Activated T-helper 2 cell treated with anti-CD3 and anti-CD28 coated beads, Interferon-gamma antibody, Interleukin-2, Interleukin-4, amounts not matched to agents 10 μg/mL and 5 μg/mL and 100 μg/mL, durations not matched to agents 14 hours and 24 hours and 36 hours (primary cell): Measurements from ENCODE around the gene CYP2R1. TPM values are rescaled to one million over a fixed set of nuclear protein-coding genes. Genes with fewer than 3 reads are reported as not detected.

ENCODE experiments used
- DNase-seq: peaks from one replicate; pipeline ENCODE4 v3.0.0; 2021; ENCODE audit warnings: low spot score
- H3K27ac Mint-ChIP-seq: one replicate; pipeline ENCODE4 v1.8.0; 2021; ENCODE audit warnings: mixed read lengths
- H3K27me3 Mint-ChIP-seq: one replicate; pipeline ENCODE4 v1.8.0; 2021; ENCODE audit warnings: low read depth, mixed read lengths
- H3K36me3 Mint-ChIP-seq: one replicate; pipeline ENCODE4 v1.8.0; 2021; ENCODE audit warnings: low read depth, mixed read lengths
- H3K4me1 Mint-ChIP-seq: one replicate; pipeline ENCODE4 v1.8.0; 2021; ENCODE audit warnings: low read depth, mixed read lengths
- H3K4me3 Mint-ChIP-seq: one replicate; pipeline ENCODE4 v1.8.0; 2021; ENCODE audit warnings: low read depth, mild to moderate bottlenecking, moderate library complexity, mixed read lengths
- H3K9me3 Mint-ChIP-seq: one replicate; pipeline ENCODE4 v1.8.0; 2021; ENCODE audit warnings: mixed read lengths
- intact Hi-C: fragments of 100-400 bp; cut with micrococcal nuclease; formaldehyde crosslinking; loops from one replicate; pipeline ENCODE4 v1.15.1; 2023
- total RNA-seq: library from RNA; stranded (reverse); gene quantifications from 2 replicates; pipeline ENCODE4 v1.2.3, GENCODE V29; 2022

CYP2R1 gene
- total RNA-seq, 1 donor from 2014 or later, result 18.2 TPM

DNA sequence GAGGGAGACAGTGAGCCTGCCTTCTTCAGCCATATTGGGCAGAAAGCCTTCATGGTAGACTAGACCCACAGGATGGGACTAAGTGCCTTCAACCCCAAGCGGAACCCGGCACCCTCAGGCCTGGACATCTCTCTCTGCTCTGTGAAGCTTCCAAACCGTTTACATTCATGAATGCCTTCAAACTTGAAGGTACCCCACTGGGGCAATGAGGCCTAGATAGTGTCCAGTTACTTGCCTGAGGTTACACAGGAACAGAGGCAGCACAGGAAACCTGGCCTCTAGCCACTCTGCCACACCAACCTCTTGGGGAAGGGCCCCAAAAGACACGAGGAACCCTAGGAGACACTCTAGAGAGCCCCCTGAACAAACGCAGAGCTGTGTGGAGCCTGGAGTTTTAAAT lies 14.5 kb upstream of the CYP2R1 start:
- Mint-ChIP-seq H3K4me3 (peak overlapping the region; percentile 91), H3K4me1 (peaks cover 41% of the 10 kb centered on the region), H3K9me3 (no peaks in the 10 kb centered on the region), H3K36me3 (no peaks in the 10 kb centered on the region), H3K27ac (no peak overlapping the region), H3K27me3 (no peaks in the 10 kb centered on the region)
- intact Hi-C loops, result loop anchor here (10.0 kb wide), 1 partner anchor 832 kb away; no protein-coding TSS in a partner anchor
- DNase-seq, result no peak

DNA sequence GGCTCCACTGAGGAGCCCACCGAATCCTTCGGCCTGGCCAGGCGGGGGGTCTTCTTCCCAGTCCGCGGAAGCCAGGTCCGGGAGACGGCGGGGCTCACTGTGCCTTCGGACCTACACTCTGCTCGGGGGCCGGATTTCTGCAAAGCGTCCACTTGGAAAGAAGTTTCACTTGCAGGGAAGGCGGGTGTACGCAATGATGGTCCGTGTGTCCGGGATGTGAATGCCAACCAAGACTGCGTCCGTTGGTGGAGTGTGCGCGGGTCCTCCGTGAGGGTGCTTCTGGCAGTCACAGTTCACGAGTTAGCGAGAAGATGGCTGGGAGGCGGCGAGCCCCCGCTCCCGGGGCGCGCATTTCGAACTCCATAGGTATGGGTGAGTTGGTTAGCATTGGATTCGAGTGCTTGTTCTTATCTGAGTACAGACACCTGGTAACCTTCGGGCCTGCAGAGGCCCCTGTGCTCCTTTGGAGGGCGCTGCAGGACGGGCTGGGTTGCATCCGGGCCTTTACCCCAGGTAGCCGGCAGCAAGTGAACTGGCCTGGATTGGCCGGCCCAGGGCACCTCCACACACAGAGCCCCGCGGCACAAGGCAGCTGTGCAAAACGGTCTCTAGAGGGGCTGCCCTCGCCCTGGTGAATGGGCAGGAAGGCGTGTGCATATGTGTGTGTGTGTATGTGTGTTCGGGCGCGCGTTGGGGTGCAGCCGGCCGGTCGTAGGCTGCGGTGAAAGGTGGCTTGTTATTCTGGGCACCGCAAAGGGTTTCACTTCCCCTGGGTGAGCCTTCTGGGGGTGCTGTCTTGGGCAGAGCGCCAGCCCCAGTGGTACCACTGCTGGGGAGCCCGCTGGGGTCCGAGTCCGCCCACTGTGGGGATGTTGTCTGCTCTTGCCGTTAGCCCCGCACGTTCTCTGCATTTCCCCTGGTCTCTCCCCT lies 13.3 kb upstream of the CYP2R1 start:
- H3K4me1 Mint-ChIP-seq, result peaks cover 41% of the 10 kb centered on the region
- no peaks in the 10 kb centered on the region for H3K27me3 Mint-ChIP-seq
- no peaks in the 10 kb centered on the region for H3K9me3 Mint-ChIP-seq
- no peaks in the 10 kb centered on the region for H3K36me3 Mint-ChIP-seq
- DNase-seq, result peak; percentile 75
- peak overlapping the region; percentile 91 for H3K4me3 Mint-ChIP-seq
- H3K27ac Mint-ChIP-seq, result peak overlapping the region; percentile 80
- intact Hi-C loops, result loop anchor here (1.0 to 10.0 kb wide), 4 partner anchors 115 to 831 kb away; partner anchors contain the start of gene PSMA1

DNA sequence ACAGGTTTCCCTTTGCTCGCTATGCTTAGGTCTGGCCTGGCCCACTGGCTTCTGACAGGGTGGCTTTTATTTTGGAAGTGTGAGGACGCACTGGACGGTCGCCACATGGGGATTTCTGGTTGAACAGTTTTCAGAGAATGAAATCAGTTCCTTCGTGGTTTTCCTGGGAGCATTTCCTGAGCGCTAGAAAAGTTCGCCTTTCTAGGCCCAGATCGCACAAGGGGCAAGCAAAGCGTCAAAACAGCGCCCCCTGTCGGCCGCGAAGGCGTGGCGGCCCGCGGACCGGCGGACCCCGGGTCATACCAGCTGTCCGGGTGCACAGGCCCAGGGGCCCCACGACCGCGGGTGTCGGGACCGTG lies 12.7 kb upstream of the CYP2R1 start:
- Mint-ChIP-seq H3K9me3 (no peaks in the 10 kb centered on the region), H3K4me1 (peaks cover 41% of the 10 kb centered on the region), H3K27ac (peak overlapping the region; percentile 80), H3K4me3 (peak overlapping the region; percentile 91), H3K27me3 (no peaks in the 10 kb centered on the region), H3K36me3 (no peaks in the 10 kb centered on the region)
- DNase-seq, result peak; percentile 76
- intact Hi-C loops, result loop anchor here (1.0 to 10.0 kb wide), 6 partner anchors 12 to 830 kb away; partner anchors contain the start of genes CYP2R1 and PSMA1

DNA sequence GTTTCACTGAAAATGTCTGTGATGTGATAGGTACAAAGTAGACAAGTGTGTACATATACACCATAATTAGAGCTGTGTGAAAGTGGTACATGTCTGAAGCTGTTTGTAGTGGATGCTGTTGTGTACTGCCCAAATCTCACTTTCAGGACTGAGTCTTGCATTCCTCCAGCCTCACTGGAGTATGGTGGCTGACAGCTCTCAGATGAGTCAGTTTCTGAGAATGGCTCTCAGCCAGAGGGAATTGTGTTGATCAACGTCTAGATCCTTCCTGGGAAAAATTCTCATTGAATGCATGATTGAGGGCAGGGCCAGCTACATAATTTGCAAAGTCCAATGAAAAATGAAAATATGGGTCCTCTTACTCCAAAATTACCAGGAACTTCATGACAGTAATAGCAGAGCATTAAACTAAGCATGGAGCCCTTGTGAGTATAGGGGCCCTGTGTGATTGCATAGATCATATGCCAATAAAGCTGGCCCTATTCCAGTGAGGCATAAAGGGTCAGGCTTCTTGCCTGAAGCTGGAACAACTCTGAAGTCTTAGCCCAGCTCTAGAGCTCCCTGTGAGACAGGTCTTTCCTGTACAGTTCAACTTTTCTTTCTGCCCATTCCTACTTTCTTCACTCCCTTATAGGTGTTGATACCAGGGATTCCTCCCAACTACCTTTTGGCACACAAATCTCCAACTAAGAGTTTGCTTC lies 10.8 kb upstream of the CYP2R1 start:
- H3K27ac Mint-ChIP-seq, result no peak overlapping the region
- H3K4me3 Mint-ChIP-seq, result no peak overlapping the region
- H3K4me1 Mint-ChIP-seq, result peaks cover 33% of the 10 kb centered on the region
- no peak for DNase-seq
- intact Hi-C loops, result loop anchor here (10.0 kb wide), 1 partner anchor 828 kb away; no protein-coding TSS in a partner anchor
- H3K27me3 Mint-ChIP-seq, result no peaks in the 10 kb centered on the region
- H3K9me3 Mint-ChIP-seq, result no peaks in the 10 kb centered on the region
- no peaks in the 10 kb centered on the region for H3K36me3 Mint-ChIP-seq

DNA sequence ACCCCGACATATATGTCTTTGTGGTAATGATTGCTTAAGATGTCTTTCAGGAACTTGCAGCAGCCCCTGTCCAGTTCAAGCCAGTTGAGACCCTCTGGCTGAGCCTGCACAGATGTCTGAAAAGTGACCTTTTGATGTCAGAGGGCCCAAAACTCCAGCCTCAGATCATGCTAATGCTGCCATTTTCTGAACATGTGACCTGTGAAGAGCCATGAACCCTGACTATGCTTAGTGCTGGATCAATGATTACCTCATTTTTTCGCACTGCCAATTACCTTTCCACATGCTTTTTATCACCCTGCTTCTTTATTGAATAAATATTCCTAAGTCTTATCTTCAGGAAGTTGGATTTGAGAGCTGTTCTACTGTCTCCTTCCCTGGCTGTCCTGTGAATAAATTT lies 6.9 kb upstream of the CYP2R1 start:
- H3K27ac Mint-ChIP-seq, result no peak overlapping the region
- intact Hi-C loops, result no loop called here
- no peak overlapping the region for H3K4me3 Mint-ChIP-seq
- H3K27me3 Mint-ChIP-seq, result no peaks in the 10 kb centered on the region
- no peaks in the 10 kb centered on the region for H3K9me3 Mint-ChIP-seq
- H3K4me1 Mint-ChIP-seq, result peaks cover 20% of the 10 kb centered on the region
- no peaks in the 10 kb centered on the region for H3K36me3 Mint-ChIP-seq
- no peak for DNase-seq

DNA sequence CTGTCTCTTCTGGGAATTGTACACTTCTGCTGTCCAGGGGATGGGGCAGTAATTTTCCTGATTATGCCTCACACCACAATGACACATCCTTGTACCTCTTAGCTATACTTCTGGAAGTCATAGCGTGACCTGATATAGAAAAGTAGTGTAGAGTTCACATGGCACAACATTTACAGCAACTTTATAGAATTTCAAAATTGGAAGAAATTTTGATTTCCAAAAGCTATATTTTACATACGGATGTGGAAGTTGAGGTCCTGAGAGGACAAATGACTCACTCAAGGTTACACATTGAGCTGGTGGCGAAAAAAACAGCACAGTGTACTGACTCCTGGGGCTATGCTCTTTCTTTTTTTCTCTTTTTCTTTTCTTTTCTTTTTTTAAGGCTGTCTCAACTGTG lies 6.3 kb upstream of the CYP2R1 start:
- no peak overlapping the region for H3K27ac Mint-ChIP-seq
- no peak for DNase-seq
- no peak overlapping the region for H3K4me3 Mint-ChIP-seq
- H3K9me3 Mint-ChIP-seq, result no peaks in the 10 kb centered on the region
- no peaks in the 10 kb centered on the region for H3K27me3 Mint-ChIP-seq
- intact Hi-C loops, result no loop called here
- H3K4me1 Mint-ChIP-seq, result peaks cover 21% of the 10 kb centered on the region
- H3K36me3 Mint-ChIP-seq, result no peaks in the 10 kb centered on the region

DNA sequence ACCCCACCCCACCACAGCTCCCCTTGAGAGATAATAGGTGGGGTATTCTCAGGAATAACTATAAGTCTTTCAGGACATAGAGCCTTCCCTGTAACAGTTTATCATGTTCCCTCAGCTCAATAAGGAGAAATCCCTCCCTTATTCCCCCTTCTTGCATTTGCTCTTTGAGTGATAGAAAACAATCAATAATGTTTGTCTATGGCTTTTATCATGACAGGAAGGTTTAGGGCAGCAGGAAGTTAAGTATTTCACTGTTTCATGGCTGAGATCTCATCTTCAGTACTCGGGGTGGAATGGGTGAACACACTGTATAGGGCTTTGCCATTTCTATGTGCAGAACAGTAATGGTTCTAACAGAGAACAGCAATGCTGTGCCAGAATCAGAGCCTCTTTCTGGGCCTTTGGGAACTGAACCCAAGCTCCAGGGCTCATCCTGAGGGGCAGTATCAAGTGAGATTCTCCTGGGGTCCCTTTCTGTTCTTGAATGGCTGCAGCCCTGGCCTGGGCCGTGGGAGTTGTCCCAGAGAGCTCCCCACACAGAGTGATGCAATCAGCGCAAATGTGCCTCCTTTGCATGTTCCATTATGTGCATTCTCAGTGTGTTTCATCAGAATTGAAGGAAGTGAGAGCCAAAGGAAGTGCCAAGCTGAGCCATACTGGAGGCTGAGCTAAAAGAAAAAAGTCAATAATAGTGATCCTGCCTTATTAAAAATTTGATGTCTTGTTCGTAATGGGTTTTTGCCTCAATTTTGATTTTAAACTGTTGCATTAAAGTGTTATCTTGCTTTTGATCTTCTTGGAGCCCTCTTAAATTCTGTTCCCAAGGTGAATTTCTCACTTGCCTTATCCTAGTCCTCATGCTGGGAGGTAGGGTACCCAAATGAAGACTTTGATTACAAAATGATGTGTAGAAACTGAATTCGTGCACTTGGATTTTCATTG lies 2.9 kb upstream of the CYP2R1 start:
- Mint-ChIP-seq H3K4me3 (no peak overlapping the region), H3K9me3 (no peaks in the 10 kb centered on the region), H3K27me3 (no peaks in the 10 kb centered on the region), H3K36me3 (peaks cover 6% of the 10 kb centered on the region), H3K4me1 (peaks cover 39% of the 10 kb centered on the region), H3K27ac (peak overlapping the region; percentile 43)
- intact Hi-C loops, result no loop called here
- no peak for DNase-seq

DNA sequence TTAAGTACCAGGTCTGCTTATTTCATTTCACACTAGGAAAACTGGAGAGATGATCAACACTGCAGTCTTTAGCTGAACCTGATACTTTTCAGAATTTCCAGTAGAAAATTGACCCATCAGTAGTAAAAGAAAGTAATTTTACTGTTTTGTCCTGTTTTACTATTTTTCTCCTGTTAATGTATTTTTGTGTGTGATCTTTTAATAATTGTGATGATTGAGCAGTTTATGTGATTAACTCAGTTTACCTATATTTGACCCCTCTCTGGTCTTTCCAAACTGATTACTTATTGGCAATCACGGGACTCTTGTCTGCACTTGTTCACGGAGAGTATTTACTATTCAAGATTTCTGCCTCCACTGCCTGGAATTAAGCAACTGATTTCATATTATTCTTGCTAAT lies 546 bp upstream of the CYP2R1 start:
- Mint-ChIP-seq H3K27ac (peak overlapping the region; percentile 83), H3K4me1 (peaks cover 51% of the 10 kb centered on the region), H3K4me3 (peak overlapping the region; percentile 80), H3K9me3 (no peaks in the 10 kb centered on the region), H3K27me3 (no peaks in the 10 kb centered on the region), H3K36me3 (peaks cover 18% of the 10 kb centered on the region)
- intact Hi-C loops, result loop anchor here (1.0 kb wide), 1 partner anchor 12 kb away; no protein-coding TSS in a partner anchor
- no peak for DNase-seq

DNA sequence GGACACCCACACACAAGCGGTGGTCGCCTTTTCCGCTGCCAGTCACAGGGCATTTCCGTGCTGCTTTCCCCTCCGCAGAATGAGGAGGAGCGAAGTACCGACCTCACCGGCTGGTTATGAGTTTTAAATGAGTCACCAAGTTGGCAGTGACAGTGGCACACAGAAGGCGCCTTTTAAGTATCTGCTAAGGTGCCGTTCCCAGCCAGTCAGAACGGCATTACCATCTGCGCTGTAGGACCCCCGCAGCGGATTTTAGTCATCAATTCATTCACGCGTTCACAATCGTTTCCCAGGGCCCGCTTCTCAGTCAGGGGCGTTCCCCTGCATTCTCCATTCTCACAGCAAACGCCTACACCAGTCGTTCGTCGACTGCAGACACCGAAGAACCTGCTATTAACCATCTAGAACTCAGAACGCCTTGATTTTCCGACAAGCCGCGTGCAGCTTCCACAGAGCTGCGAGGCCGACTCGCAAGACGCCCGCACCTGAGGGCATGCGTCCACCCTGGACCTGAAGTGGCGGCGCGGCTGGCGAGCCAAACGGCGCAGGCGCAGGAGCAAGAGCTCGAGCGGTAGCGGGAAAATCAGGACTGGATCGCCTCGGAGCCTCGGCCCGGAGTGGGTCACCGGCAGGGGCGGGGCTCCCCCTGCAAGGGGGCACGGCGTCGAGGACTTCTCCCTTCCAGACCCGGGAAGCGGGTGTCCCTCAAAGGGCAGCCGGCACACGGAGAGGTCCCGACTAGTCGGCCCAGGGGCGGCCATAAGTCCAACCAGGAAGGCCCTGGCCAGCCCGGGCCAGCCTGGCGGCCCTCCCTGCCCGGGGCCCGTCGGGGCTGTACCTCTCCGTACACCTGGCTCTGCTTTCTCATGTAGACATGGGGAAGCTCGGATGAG lies 642 bp downstream of the CYP2R1 start:
- peaks cover 60% of the 10 kb centered on the region for H3K4me1 Mint-ChIP-seq
- peak; percentile 85 for DNase-seq
- peaks cover 27% of the 10 kb centered on the region for H3K36me3 Mint-ChIP-seq
- no peaks in the 10 kb centered on the region for H3K9me3 Mint-ChIP-seq
- intact Hi-C loops, result loop anchor here (1.0 to 2.0 kb wide), 6 partner anchors 13 to 371 kb away; partner anchors contain the start of gene PSMA1
- H3K27ac Mint-ChIP-seq, result peak overlapping the region; percentile 98
- no peaks in the 10 kb centered on the region for H3K27me3 Mint-ChIP-seq
- H3K4me3 Mint-ChIP-seq, result peak overlapping the region; percentile 88

DNA sequence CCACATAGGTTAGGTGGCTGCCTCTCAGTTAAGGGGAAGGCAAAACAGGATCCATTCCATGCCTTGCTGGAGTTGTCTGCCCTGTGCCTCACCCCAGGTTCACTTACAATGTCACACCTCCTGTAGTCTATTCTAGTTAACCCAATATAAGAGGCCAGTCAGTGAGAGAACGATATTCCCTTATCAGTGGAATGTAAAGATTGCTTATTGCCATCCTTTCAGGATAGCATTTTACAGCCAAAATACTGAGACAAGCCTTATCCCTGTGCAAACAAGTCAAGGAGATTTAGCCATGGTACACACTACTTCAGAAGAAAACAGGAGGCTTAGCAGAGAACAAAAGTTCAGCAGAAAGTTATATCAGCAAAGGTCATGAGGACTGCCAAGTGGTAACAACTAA lies 5.5 kb downstream of the CYP2R1 start:
- intact Hi-C loops, result no loop called here
- peaks cover 65% of the 10 kb centered on the region for H3K36me3 Mint-ChIP-seq
- H3K4me3 Mint-ChIP-seq, result no peak overlapping the region
- peaks cover 38% of the 10 kb centered on the region for H3K4me1 Mint-ChIP-seq
- no peak overlapping the region for H3K27ac Mint-ChIP-seq
- DNase-seq, result no peak
- peaks cover 9% of the 10 kb centered on the region for H3K9me3 Mint-ChIP-seq
- no peaks in the 10 kb centered on the region for H3K27me3 Mint-ChIP-seq

DNA sequence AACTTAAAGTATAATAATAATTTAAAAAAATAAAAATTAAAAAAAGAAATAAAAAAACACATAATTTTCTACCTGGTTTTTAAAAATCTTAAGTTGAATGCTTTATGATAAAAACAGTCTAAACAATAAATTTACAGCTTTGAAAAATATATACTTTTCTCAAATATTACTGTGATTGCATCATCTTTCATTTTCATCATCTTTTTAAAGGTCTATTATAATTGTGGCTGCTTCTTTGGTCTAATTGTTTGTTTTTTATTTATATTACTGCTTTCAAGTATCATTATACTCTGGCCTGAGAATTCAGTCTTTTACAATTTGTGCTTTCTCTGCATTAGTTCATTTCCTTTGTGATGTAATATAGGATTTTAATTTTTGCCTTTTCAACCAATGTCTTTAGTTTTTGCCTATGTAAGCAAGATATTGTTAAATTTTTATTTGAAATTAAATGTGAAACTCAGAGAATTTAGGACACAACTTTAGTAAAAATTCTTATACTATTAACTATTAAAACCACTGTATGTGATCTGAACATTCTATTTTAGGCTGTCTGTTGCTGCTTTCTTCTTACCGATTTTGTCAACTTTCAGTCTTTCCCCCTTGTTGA lies 7.3 kb downstream of the CYP2R1 start:
- Mint-ChIP-seq H3K4me3 (no peak overlapping the region), H3K27ac (no peak overlapping the region), H3K9me3 (peaks cover 9% of the 10 kb centered on the region), H3K36me3 (peaks cover 76% of the 10 kb centered on the region), H3K27me3 (no peaks in the 10 kb centered on the region), H3K4me1 (peaks cover 30% of the 10 kb centered on the region)
- no peak for DNase-seq
- intact Hi-C loops, result no loop called here
